Measurements from ENCODE around the gene CEACAM16. TPM values are rescaled to one million over a fixed set of nuclear protein-coding genes. Genes with fewer than 3 reads are reported as not detected.
"Not testable (repeated sequence)": the region's sequence is repeated elsewhere in the genome, so short reads cannot be mapped to it uniquely, and the experiment has no call there.

The CEACAM16 gene
- total and polyA plus RNA-seq, 8 donors = 0.16 to 1.0 (median 0.37) TPM; not detected in 3

DNA sequence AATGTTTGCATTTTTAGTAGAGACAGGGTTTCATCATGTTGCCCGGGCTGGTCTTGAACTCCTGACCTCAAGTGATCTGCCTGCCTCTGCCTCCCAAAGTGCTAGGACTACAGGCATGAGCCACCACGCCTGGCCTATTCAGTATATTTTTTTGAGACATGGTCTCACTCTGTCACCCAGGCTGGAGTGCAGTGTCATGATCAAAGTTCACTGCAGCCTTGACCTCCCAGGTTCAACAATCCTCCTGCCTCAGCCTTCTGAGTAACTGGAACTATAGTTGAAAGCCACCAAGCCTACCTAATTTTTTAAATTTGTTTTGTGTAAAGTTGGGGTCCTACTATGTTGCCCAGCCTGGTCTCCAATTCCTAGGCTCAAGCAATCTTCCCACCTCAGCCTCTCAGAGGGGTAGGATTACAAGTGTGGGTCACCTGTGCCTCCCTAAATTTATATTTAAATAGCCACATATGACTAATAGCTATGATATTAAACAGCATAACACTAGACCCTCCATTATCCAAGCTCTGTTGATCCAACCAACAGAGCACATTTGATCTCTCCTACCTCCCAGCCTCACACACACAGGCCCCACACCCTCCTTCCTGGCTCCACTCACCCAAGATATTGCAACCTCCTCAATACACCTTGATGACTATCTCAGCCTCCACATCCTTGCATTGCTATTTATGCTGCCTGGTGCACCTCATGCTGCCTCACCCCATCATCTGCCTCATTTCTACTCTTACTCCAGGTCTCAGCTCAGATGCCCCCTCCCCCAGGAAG, 29.8 kb upstream of the CEACAM16 start:
- ATAC-seq (no peak), FAIRE-seq (no peak), DNase-seq (no peak)
- no peaks in the 10 kb centered on the region for H3K4me1 ChIP-seq
- no peaks in the 10 kb centered on the region for H3K27me3 ChIP-seq
- H3K9me3 ChIP-seq = no peaks in the 10 kb centered on the region
- intact Hi-C loops (cut with DNase I) = no loop called here
- no peak overlapping the region for H3K27ac ChIP-seq
- 72 to 95% methylated on average over 2 of the region's 2 CpGs for WGBS, 2 donors
- TF ChIP-seq, protein P1, sequence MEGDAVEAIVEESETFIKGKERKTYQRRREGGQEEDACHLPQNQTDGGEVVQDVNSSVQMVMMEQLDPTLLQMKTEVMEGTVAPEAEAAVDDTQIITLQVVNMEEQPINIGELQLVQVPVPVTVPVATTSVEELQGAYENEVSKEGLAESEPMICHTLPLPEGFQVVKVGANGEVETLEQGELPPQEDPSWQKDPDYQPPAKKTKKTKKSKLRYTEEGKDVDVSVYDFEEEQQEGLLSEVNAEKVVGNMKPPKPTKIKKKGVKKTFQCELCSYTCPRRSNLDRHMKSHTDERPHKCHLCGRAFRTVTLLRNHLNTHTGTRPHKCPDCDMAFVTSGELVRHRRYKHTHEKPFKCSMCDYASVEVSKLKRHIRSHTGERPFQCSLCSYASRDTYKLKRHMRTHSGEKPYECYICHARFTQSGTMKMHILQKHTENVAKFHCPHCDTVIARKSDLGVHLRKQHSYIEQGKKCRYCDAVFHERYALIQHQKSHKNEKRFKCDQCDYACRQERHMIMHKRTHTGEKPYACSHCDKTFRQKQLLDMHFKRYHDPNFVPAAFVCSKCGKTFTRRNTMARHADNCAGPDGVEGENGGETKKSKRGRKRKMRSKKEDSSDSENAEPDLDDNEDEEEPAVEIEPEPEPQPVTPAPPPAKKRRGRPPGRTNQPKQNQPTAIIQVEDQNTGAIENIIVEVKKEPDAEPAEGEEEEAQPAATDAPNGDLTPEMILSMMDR (IDR thresholded peaks at IDR 0.05) = no peak
- H3K36me3 ChIP-seq = no peaks in the 10 kb centered on the region
- no peak overlapping the region for H3K4me3 ChIP-seq

DNA sequence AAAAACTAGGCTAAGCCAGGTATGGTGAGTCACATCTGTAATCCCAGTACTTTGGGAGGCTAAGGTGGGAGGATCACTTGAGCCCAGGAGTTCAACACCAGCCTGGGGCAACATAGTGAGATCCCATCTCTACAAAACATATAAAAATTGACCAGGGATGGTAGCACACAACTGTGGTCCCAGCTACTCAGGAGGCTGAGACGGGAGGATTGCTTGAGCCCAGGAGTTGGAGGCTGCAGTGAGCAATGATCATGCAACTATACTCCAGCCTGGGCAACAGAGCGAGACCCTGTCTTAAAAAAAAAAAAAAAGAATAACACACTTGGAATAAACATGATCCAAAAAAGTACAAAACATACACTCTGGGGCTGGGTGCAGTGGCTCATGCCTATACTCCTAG, 28.9 kb upstream of the CEACAM16 start:
- FAIRE-seq; H3K36me3 ChIP-seq; DNase-seq; H3K27me3 ChIP-seq; intact Hi-C loops (cut with DNase I); H3K27ac ChIP-seq; H3K4me1 ChIP-seq; H3K4me3 ChIP-seq; H3K9me3 ChIP-seq; ATAC-seq: not testable (repeated sequence)
- WGBS, 2 donors = 98% methylated on average over 2 of the region's 2 CpGs

DNA sequence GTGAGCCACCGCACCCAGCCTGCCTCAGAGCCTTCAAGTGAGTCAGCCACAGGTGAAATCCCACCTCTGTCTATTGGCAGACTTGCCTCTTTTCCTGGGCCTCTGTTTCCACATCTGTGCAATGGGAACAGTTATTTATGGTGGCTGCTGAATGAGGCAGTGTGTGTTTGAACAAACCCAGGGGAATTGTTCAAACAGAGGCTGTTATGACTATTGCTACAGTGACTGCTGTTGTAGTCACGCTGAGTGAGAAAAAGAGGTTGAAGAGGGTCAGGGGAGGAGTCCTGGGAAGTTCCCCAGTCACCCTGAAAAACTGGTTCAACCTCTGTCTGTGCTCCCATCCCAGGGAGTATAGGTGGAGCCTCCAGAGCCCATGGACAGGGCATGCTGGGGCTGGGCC, 27.6 kb upstream of the CEACAM16 start, which contains the start of gene CEACAM19:
Gene CEACAM19 (plus strand): TSS at position 83 of the 400 bp plus-strand sequence. CDS start 450 bp downstream, outside the sequence.
- Histone ChIP-seq H3K9me3 (no peaks in the 10 kb centered on the region), H3K27me3 (no peaks in the 10 kb centered on the region), H3K4me3 (no peak within 1 kb of the TSS), H3K27ac (no peak within 1 kb of the TSS), H3K4me1 (no peaks in the 10 kb centered on the region), H3K36me3 (no peaks in the 10 kb centered on the region)
- intact Hi-C loops (cut with DNase I) = no loop called here
- DNase-seq = no peak
- ATAC-seq = peak in 3 of 4 donors; percentile 7 to 33 (median 33)
- TF ChIP-seq, protein P1 (IDR thresholded peaks at IDR 0.05) = no peak
- 76 to 83% methylated on average over 2 of the region's 2 CpGs for WGBS, 2 donors
- FAIRE-seq = no peak

DNA sequence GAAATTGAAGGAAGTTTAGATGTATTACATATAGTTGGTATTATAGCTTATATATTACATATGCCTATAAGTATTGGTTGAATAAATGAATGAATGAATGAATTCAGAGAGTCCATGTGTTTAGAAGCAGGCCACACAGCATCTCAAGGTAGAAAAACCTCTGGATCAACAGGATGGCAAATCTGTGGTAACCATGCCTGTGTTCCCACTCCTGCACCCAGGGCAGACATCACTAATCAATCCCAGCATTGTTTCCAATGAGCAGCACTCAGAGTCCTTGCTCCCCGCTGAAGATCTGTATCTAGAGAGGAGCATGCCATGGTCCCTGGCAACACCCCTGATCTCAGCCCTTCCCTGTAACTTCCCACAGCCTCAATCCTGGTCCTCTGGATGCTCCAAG, 26.7 kb upstream of the CEACAM16 start:
- no peaks in the 10 kb centered on the region for H3K36me3 ChIP-seq
- intact Hi-C loops (cut with DNase I) = no loop called here
- no peaks in the 10 kb centered on the region for H3K9me3 ChIP-seq
- no peak overlapping the region for H3K4me3 ChIP-seq
- DNase-seq = peak in 1 of 6 donors; percentile 2
- TF ChIP-seq, protein P1 (IDR thresholded peaks at IDR 0.05) = no peak
- no peaks in the 10 kb centered on the region for H3K4me1 ChIP-seq
- ATAC-seq = no peak
- FAIRE-seq = no peak
- H3K27me3 ChIP-seq = no peaks in the 10 kb centered on the region
- no peak overlapping the region for H3K27ac ChIP-seq
- 67 to 73% methylated on average over 1 of the region's 1 CpG for WGBS, 2 donors

DNA sequence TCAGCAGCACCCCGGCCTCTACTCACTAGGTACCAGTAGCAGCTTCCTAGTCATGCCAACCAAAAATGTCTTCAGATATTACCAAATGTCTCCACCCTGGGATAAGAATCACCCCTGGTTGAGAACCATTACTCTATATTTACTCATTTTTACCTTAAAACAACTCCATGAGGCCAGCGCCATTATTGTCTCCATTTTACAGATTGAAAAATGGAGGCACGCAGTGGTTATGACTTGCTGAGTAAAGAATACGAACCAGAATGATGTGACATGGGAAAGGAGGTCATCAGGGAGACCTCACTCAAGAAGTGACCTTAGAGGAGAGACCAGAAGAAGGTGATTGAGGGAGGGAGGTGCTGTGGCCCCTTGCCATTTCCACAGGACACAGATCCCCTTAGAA, 25.4 kb upstream of the CEACAM16 start:
- FAIRE-seq = no peak
- 81 to 93% methylated on average over 4 of the region's 4 CpGs for WGBS, 2 donors
- no peaks in the 10 kb centered on the region for H3K36me3 ChIP-seq
- intact Hi-C loops (cut with DNase I) = no loop called here
- no peaks in the 10 kb centered on the region for H3K4me1 ChIP-seq
- ATAC-seq = no peak
- DNase-seq = no peak
- no peak overlapping the region for H3K27ac ChIP-seq
- H3K9me3 ChIP-seq = no peaks in the 10 kb centered on the region
- TF ChIP-seq, protein P1 (IDR thresholded peaks at IDR 0.05) = no peak
- no peaks in the 10 kb centered on the region for H3K27me3 ChIP-seq
- H3K4me3 ChIP-seq = no peak overlapping the region
